GM18498 (cell line): ENCODE measurements around the gene SNRNP27.

Experiments
- ATAC-seq: cut with Tn5 transposase; IDR thresholded peaks from one replicate; pipeline ENCODE4 v1.9.1; 2021; ENCODE audit warnings: mild to moderate bottlenecking, moderate library complexity; ENCODE audit not compliant: unreplicated experiment

SNRNP27 gene

GRCh38 chr2:69914950-69915945 is 21.5 kb downstream of the SNRNP27 start, which contains the start of gene MXD1:
Gene MXD1 (plus strand): TSS chr2:69915109. CDS start chr2:69915331, 222 bp downstream.
- peak; percentile 3 for ATAC-seq

GRCh38 chr2:69916106-69916505 is 22.4 kb downstream of the SNRNP27 start:
- ATAC-seq, result no peak

GRCh38 chr2:69917852-69918251 is 24.1 kb downstream of the SNRNP27 start:
- no peak for ATAC-seq

- no peak for ATAC-seq
These were observed 24.6 kb downstream of the SNRNP27 start for GRCh38 chr2:69918401-69918800.

GRCh38 chr2:69923116-69923515 is 29.4 kb downstream of the SNRNP27 start:
- no peak for ATAC-seq

- no peak for ATAC-seq
These were observed 33.2 kb downstream of the SNRNP27 start for GRCh38 chr2:69926849-69927515.

GRCh38 chr2:69931832-69932595 is 38.3 kb downstream of the SNRNP27 start:
- no peak for ATAC-seq

- no peak for ATAC-seq
These were observed 38.8 kb downstream of the SNRNP27 start for GRCh38 chr2:69932596-69932922.

- no peak for ATAC-seq
These were observed 39.6 kb downstream of the SNRNP27 start for GRCh38 chr2:69933254-69933828.

GRCh38 chr2:69933839-69934613 is 40.3 kb downstream of the SNRNP27 start:
- no peak for ATAC-seq

GRCh38 chr2:69934614-69934908 is 40.8 kb downstream of the SNRNP27 start:
- no peak for ATAC-seq

GRCh38 chr2:69935011-69935410 is 41.3 kb downstream of the SNRNP27 start:
- no peak for ATAC-seq

- ATAC-seq, result no peak
These were observed 43.1 kb downstream of the SNRNP27 start for GRCh38 chr2:69936906-69937305.

GRCh38 chr2:69937968-69938367 is 44.2 kb downstream of the SNRNP27 start:
- no peak for ATAC-seq

- no peak for ATAC-seq
These were observed 46.0 kb downstream of the SNRNP27 start for GRCh38 chr2:69939722-69940121.

- ATAC-seq, result no peak
These were observed 46.9 kb downstream of the SNRNP27 start for GRCh38 chr2:69940691-69941090.

- ATAC-seq, result no peak
These were observed 49.5 kb downstream of the SNRNP27 start for GRCh38 chr2:69943000-69943842.

GRCh38 chr2:69943843-69944525 is 50.2 kb downstream of the SNRNP27 start:
- no peak for ATAC-seq

GRCh38 chr2:69944756-69945155 is 51.0 kb downstream of the SNRNP27 start:
- ATAC-seq, result no peak
